Retinal pigment epithelial cell (primary cell): ENCODE results near the gene AMBRA1.

Source experiments
- DNase-seq: peaks from one replicate; pipeline ENCODE4 v3.0.0-alpha.2; 2010; ENCODE audit warnings: low read depth
- H3K4me3 ChIP-seq: 2 replicates; pipeline ENCODE4 v1.5.1; 2011; ENCODE audit warnings: mild to moderate bottlenecking, low read length, control low read depth, moderate library complexity
- TF ChIP-seq, protein P1 (sequence below): conservative IDR thresholded peaks from 2 replicates; pipeline ENCODE4 v1.5.1; 2011; ENCODE audit warnings: low read depth, low read length, control low read depth, inconsistent platforms

Gene AMBRA1

DNA sequence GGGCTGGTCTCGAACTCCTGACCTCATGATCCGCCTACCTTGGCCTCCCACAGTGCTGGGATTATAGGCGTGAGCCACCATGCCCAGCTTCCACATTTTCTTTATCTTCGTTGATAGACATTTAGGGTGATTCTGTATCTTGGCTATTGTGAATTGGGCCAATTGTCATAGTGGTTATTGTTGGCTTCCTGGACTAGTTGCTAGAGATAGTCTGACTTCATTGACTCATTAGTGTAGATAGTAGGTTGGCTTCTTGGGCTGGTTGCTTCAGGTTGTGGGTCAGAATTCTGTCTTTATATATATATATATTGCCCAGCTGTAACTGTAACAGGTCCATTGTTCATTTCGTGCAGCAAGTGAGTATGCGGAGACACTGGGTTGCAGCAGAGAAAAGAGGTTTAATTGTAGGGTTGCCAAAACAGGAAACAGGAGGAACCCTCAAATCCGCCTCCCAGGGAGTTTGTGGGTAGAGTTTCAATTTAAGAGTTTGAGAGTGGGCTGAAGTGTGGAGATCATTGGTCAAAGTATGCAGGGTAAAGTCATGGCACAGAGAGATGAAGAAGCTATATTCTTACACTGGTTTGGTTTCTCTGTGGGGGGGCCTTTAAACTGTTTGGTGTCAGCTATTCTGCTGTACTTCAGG, 45.5 kb upstream of the AMBRA1 start:
- TF ChIP-seq, protein P1, sequence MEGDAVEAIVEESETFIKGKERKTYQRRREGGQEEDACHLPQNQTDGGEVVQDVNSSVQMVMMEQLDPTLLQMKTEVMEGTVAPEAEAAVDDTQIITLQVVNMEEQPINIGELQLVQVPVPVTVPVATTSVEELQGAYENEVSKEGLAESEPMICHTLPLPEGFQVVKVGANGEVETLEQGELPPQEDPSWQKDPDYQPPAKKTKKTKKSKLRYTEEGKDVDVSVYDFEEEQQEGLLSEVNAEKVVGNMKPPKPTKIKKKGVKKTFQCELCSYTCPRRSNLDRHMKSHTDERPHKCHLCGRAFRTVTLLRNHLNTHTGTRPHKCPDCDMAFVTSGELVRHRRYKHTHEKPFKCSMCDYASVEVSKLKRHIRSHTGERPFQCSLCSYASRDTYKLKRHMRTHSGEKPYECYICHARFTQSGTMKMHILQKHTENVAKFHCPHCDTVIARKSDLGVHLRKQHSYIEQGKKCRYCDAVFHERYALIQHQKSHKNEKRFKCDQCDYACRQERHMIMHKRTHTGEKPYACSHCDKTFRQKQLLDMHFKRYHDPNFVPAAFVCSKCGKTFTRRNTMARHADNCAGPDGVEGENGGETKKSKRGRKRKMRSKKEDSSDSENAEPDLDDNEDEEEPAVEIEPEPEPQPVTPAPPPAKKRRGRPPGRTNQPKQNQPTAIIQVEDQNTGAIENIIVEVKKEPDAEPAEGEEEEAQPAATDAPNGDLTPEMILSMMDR, result no peak
- H3K4me3 ChIP-seq, result no peak overlapping the region
- DNase-seq, result no peak

DNA sequence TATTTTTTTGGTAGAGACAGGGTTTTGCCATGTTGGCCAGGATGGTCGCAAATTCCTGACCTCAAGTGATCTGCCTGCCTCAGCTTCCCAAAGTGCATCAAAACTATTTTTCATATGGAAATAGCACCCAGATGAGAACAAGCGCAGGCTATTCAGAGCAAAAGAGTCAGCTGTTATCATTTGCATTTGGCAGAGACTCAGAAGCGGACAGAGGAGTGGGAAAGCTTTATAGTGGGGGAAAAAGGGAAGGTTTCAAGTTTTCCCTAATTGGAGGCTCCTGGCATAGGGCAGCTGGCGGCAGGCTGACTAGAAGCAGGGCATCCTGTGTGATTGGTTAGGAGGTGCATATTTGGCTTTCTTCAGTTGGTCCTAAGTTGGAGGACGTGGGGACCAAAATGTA, 43.7 kb upstream of the AMBRA1 start:
- no peak overlapping the region for H3K4me3 ChIP-seq
- no peak for DNase-seq
- TF ChIP-seq, protein P1, result no peak

DNA sequence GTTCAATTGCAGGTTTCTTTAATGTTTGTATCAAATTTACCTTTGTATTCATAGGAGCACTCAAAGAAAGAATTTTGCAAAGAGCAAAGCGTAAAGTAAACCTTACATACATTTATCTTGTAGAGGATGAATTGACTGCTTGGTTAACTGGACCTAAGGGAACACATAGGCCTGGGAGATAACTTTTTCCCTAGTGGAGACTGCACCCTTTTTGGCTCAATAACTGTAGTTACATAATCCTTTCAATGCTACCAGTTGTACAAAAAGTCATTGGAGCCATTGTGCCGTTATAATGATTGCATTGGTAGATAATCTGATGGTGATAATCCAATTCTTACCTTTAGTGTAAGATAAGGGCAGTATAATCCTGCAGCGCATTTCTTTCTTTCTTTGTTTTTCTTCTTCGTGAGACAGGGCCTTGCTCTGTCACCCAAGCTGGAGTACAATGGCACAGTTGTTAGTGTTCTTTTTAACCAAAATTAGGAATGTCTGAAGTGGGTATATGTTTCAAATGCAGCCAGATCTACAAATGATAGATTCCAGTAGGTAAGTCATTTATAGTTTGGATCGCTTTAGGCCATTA, 41.8 kb upstream of the AMBRA1 start:
- TF ChIP-seq, protein P1, result no peak
- no peak overlapping the region for H3K4me3 ChIP-seq
- DNase-seq, result no peak

DNA sequence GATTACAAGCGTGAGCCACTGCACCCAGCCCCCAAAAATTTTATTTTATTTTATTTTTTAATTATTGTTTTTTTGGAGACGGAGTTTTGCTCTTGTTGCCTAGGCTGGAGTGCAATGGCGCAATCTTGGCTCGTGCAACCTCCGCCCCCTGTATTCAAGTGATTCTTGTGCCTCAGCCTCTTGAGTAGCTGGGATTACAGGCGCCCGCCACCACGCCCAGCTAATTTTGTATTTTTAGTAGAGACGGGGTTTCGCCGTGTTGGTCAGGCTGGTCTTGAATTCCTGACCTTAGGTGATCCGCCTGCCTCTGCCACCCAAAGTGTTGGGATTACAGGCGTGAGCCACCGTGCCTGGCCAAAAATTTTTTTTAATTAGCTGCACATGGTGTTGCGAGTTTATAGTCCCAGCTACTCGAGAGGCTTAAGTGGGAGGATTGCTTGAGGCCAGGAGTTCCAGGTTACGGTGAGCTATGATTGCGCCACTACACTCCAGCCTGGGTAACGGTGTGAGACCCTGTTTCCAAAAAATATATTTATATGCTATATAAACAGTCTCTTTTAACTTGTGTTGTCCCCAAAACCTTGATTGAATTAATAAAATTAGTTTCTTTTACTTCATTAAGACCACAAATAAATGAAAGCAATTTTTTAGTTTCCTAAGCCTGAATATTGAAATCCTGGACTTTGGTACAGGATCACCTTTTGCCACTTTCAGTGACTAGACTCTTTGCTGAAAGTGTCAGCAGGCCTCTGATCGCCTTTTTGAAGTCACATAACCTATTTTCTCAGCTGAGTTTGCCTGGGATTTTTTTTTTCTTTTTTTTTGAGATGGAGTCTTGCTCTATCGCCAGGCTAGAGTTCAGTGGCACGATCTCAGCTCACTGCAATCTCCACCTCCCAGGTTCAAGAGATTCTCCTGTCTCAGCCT, 39.7 kb upstream of the AMBRA1 start:
- no peak overlapping the region for H3K4me3 ChIP-seq
- DNase-seq, result no peak
- TF ChIP-seq, protein P1, result no peak

DNA sequence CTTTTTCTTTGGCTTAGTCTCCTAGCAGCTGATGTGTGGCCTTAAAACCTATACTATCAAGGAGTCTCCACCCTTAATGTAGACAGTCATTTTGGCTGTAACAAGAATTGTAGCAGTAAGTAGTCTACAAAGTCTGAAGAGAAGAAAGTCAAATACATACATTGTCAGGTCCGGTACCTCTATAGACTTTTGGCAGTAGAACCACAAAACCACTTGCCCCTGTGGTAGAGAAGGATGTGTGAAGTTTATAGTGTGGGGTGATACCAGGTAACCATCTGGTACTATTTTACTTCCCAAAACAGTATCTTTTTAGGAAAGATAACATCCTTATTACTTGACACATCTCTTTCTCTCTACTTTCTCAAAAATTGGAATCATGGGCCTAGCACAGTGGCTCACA, 38.7 kb upstream of the AMBRA1 start:
- no peak for DNase-seq

DNA sequence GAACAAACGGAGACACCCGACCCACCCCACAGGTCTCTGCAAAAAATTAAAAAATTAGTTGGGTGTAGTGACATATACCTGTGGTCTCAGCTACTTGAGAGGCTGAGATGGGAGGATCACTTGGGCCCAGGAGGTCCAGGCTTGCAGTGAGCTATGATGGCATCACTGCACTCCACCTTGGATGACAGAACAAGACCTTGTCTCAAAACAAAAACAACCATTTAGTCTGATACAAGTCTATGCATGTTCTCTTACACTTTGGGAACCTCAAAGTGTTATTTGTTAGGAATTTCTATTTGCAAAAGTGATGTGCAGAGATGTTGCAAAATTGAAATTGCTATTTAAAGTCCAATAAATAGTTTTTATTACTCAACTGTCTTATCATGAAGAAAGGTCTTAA, 37.9 kb upstream of the AMBRA1 start:
- H3K4me3 ChIP-seq, result no peak overlapping the region
- TF ChIP-seq, protein P1, result no peak
- no peak for DNase-seq

More for the DNA sequence above, 38.7 kb upstream of the AMBRA1 start:
- H3K4me3 ChIP-seq, result no peak overlapping the region
- TF ChIP-seq, protein P1, result no peak
